Tibial artery (tissue), 4 donors: ENCODE data around the gene ZNF367.

ENCODE experiments used
- DNase-seq, 2 donors: peaks; one replicate each; pipeline ENCODE4 v3.0.0-alpha.2; 2019
- H3K27ac ChIP-seq, 2 donors: fragments of 200-600 bp; sonication (generic) in 1 of 2; 1 replicate in 1 of 2; 2 replicates in 1 of 2; pipeline ENCODE4 v1.5.1; 2018 to 2019; ENCODE audit warnings: mild to moderate bottlenecking in 1 of 2
- H3K27me3 ChIP-seq, 2 donors: fragments of 200-600 bp; sonication (generic) in 1 of 2; one replicate each; pipeline versions ENCODE4 v1.5.1 to v1.6.0; 2016 to 2019
- H3K36me3 ChIP-seq, 3 donors: fragments of 200-600 bp; sonication (generic) in 2 of 3; one replicate each; pipeline ENCODE4 v1.5.1; 2016 to 2019; ENCODE audit warnings: mild to moderate bottlenecking in 2 of 3
- H3K4me1 ChIP-seq, 4 donors: fragments of 200-600 bp; sonication (generic) in 2 of 4; 1 replicate in 3 of 4; 2 replicates in 1 of 4; pipeline ENCODE4 v1.5.1; 2016 to 2019
- H3K4me3 ChIP-seq, 2 donors: fragments of 200-600 bp; sonication (generic) in 1 of 2; 1 replicate in 1 of 2; 2 replicates in 1 of 2; pipeline ENCODE4 v1.5.1; 2018 to 2019; ENCODE audit warnings: mild to moderate bottlenecking in 2 of 2
- H3K9me3 ChIP-seq, 3 donors: fragments of 200-600 bp; sonication (generic) in 1 of 3; one replicate each; pipeline ENCODE4 v1.5.1; 2016 to 2019
- intact Hi-C: fragments of 100-400 bp; cut with DNase I; formaldehyde crosslinking; loops from one replicate; pipeline ENCODE4 v1.15.0; 2023; ENCODE audit warnings: low total_unique reads
- TF ChIP-seq, protein P1 (sequence below), 2 experiments: fragments of 200-600 bp in 1 of 2; fragments of 450-650 bp in 1 of 2; IDR thresholded peaks; one replicate each; pipeline ENCODE4 v1.5.1; 2017 to 2019; ENCODE audit warnings: antibody characterized with exemption in 2 of 2, mild to moderate bottlenecking in 1 of 2, moderate library complexity in 1 of 2

Gene ZNF367

DNA sequence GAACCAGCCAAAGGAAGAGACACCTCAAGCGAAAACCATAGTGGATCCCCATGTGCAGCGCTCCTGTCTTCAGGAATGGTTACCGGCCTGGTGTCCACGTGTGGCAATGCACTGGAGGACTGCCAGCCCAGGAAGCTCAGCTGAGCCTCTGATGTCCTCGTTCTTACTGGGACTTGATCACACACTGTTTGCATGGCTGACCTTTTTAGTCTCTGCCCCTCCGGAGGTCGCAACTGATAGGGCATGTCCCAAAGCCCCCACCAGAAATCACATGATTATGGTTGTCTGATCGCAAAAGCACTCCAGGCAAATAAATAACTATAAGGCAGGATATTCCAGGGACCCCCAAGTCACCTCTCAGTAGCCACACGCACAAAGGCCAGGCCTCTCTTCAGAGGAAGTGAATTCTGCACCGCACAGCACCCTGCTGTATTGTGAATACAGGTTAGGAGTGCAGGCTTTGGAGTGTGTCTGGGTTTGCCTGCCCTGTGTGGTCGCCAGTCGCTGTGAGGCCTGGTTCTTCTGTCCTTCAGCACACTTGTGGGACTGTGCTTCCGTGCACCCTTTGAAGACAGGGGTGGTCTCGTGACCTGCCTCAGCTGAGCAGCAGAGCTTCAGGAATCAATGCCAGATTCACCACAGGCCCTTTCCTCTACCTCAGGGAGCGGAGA is 18.4 kb upstream of the ZNF367 start:
- H3K4me1 ChIP-seq, result no peaks in the 10 kb centered on the region
- H3K36me3 ChIP-seq, result no peaks in the 10 kb centered on the region
- no peak overlapping the region for H3K4me3 ChIP-seq
- H3K9me3 ChIP-seq, result no peaks in the 10 kb centered on the region
- no peak for DNase-seq
- TF ChIP-seq, protein P1, sequence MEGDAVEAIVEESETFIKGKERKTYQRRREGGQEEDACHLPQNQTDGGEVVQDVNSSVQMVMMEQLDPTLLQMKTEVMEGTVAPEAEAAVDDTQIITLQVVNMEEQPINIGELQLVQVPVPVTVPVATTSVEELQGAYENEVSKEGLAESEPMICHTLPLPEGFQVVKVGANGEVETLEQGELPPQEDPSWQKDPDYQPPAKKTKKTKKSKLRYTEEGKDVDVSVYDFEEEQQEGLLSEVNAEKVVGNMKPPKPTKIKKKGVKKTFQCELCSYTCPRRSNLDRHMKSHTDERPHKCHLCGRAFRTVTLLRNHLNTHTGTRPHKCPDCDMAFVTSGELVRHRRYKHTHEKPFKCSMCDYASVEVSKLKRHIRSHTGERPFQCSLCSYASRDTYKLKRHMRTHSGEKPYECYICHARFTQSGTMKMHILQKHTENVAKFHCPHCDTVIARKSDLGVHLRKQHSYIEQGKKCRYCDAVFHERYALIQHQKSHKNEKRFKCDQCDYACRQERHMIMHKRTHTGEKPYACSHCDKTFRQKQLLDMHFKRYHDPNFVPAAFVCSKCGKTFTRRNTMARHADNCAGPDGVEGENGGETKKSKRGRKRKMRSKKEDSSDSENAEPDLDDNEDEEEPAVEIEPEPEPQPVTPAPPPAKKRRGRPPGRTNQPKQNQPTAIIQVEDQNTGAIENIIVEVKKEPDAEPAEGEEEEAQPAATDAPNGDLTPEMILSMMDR (IDR thresholded peaks at IDR 0.05), result no peak
- H3K27me3 ChIP-seq, result no peaks in the 10 kb centered on the region
- intact Hi-C loops, result no loop called here
- H3K27ac ChIP-seq, result no peak overlapping the region

DNA sequence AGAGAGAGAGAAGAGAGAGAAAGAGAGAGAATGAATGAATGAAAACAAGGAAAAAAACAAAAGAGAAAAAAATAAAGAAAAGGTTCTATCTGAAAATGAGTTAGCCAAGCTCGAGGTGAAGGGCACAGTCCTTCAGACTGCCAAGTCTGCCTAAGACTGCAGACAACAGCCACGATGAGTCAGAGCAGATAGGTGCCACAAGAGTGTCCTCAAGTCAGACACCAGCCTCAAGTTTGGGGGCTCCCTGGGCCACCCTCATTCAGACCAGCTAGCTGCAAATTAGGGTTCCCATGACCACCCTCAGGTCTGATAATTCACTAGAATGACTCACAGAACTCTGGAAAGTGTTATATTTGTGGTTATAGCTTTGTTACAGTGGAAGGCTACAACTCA is 17.9 kb upstream of the ZNF367 start:
- Histone ChIP-seq H3K36me3 (no peaks in the 10 kb centered on the region), H3K4me3 (no peak overlapping the region), H3K27ac (no peak overlapping the region), H3K27me3 (no peaks in the 10 kb centered on the region), H3K4me1 (no peaks in the 10 kb centered on the region), H3K9me3 (no peaks in the 10 kb centered on the region)
- TF ChIP-seq, protein P1 (IDR thresholded peaks at IDR 0.05), result no peak
- intact Hi-C loops, result no loop called here
- no peak for DNase-seq

DNA sequence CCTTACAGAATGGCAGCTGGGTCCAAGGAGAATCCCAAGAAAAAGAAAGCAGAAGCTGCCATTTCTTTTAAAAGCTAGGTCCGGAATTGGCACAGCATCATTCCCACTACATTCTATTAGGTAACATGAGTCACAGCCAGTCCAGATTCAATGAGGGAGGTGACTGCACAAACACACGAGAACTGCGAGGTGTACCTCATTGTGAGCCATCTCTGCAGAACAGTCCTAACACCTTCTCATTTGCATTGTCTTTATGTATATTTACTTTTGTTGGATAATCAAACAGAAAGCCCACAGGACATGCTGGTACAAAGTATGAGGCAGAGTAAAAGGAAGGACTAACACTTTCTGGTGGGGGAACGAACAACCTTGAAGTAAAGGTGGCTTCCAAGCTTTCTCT is 17.2 kb upstream of the ZNF367 start:
- H3K36me3 ChIP-seq, result no peaks in the 10 kb centered on the region
- DNase-seq, result no peak
- TF ChIP-seq, protein P1 (IDR thresholded peaks at IDR 0.05), result no peak
- H3K27me3 ChIP-seq, result no peaks in the 10 kb centered on the region
- no peaks in the 10 kb centered on the region for H3K4me1 ChIP-seq
- intact Hi-C loops, result no loop called here
- no peak overlapping the region for H3K27ac ChIP-seq
- no peak overlapping the region for H3K4me3 ChIP-seq
- no peaks in the 10 kb centered on the region for H3K9me3 ChIP-seq

DNA sequence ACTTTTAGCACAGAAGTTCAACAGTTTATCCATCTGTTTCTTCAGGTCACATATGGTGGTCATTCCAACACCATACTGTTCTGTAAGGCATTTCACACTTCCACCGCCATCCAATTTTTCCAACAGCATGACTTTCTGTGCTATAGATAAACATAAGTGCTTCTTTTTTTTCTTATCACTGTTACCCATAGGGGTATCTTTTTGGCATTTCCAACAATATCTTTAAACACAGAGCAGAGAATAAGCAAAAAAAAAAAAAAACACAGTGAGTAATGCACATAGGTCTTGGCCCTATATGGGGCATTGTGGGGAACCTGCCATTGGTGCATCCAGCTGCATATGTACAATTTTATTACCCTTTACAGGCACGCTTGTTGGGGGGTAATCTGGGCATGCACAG is 12.2 kb upstream of the ZNF367 start:
- no peaks in the 10 kb centered on the region for H3K27me3 ChIP-seq
- H3K27ac ChIP-seq, result no peak overlapping the region
- DNase-seq, result no peak
- TF ChIP-seq, protein P1 (IDR thresholded peaks at IDR 0.05), result no peak
- no peaks in the 10 kb centered on the region for H3K9me3 ChIP-seq
- intact Hi-C loops, result no loop called here
- H3K4me1 ChIP-seq, result no peaks in the 10 kb centered on the region
- H3K36me3 ChIP-seq, result no peaks in the 10 kb centered on the region
- no peak overlapping the region for H3K4me3 ChIP-seq

DNA sequence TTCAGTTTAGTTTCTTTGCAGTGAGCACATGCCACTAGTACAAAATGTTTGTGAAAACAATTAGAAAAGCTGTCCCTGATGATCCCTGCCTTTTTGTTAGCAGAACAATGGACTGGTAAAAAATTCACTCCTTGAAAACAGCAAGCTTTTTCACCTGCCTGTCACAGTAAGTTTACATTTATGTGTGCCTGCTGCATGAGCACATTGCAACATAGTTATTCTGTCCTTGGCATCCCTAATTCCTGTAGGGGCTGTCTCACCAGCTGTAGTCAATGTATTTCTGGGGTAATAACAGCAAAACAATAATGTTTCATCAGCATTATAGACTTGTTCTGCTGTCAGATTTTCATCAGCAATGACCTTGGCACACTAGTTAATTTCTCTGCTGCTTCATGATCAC is 11.6 kb upstream of the ZNF367 start:
- Histone ChIP-seq H3K4me1 (no peaks in the 10 kb centered on the region), H3K27ac (no peak overlapping the region), H3K27me3 (no peaks in the 10 kb centered on the region), H3K9me3 (no peaks in the 10 kb centered on the region), H3K4me3 (no peak overlapping the region), H3K36me3 (no peaks in the 10 kb centered on the region)
- intact Hi-C loops, result no loop called here
- TF ChIP-seq, protein P1 (IDR thresholded peaks at IDR 0.05), result no peak
- DNase-seq, result no peak
